PC-9 (cell line): Measurements from ENCODE around the gene PDZRN4. TPM values are rescaled to one million over a fixed set of nuclear protein-coding genes. Genes with fewer than 3 reads are reported as not detected.

Experiments
- BruUV-seq: library from RNA; stranded (reverse); fragments of 400-500 nt; replicated peaks from 2 replicates; lab custom pipeline; 2021; lab: Mats Ljungman, UMichigan
- CTCF ChIA-PET: fragments of 300-600 bp; sonication (Branson Sonifier 250); formaldehyde crosslinking; loops from one replicate; lab custom pipeline; 2022; ENCODE audit warnings: antibody characterized with exemption; lab: Charles Lee
- POLR2A ChIA-PET: fragments of 300-600 bp; sonication (Branson Sonifier 250); formaldehyde crosslinking; loops from one replicate; lab custom pipeline; 2022; ENCODE audit warnings: antibody characterized with exemption; ENCODE audit not compliant: unreplicated experiment; lab: Charles Lee
- DNase-seq, 2 experiments: peaks; one replicate each; pipeline versions ENCODE4 v3.0.0 to v3.0.0-alpha.2; 2015 to 2022; ENCODE audit warnings: mixed read lengths in 1 of 2
- H2AFZ ChIP-seq: fragments of 200-600 bp; sonication (generic); 2 replicates; pipeline ENCODE4 v1.8.1; 2017; ENCODE audit warnings: antibody characterized with exemption
- H3F3A ChIP-seq: fragments of 200-600 bp; sonication (generic); 2 replicates; pipeline ENCODE4 v1.8.1; 2017; ENCODE audit warnings: antibody characterized with exemption, mild to moderate bottlenecking, low read depth; ENCODE audit not compliant: insufficient read depth
- H3K27ac ChIP-seq: fragments of 200-600 bp; sonication (generic); 2 replicates; pipeline ENCODE4 v1.6.1; 2016; ENCODE audit warnings: mixed run types
- H3K27me3 ChIP-seq: fragments of 200-600 bp; sonication (generic); 2 replicates; pipeline ENCODE4 v1.6.1; 2016; ENCODE audit warnings: low read depth, mixed run types; ENCODE audit not compliant: insufficient read depth
- H3K36me3 ChIP-seq: fragments of 200-600 bp; sonication (generic); 2 replicates; pipeline ENCODE4 v1.6.1; 2016; ENCODE audit warnings: low read depth, mixed run types
- H3K4me1 ChIP-seq: fragments of 200-600 bp; sonication (generic); replicated peaks from 2 replicates; pipeline ENCODE4 v1.6.1; 2016; ENCODE audit warnings: mixed run types; ENCODE audit not compliant: insufficient read depth
- H3K4me2 ChIP-seq: fragments of 200-600 bp; sonication (generic); 2 replicates; pipeline ENCODE4 v1.6.1; 2017; ENCODE audit warnings: mixed run types
- H3K4me3 ChIP-seq: fragments of 200-600 bp; sonication (generic); 2 replicates; pipeline ENCODE4 v1.6.1; 2016; ENCODE audit warnings: mixed run types
- H3K79me2 ChIP-seq: fragments of 200-600 bp; sonication (generic); 2 replicates; pipeline ENCODE4 v1.6.1; 2017; ENCODE audit warnings: low read depth, mixed run types
- H3K9me2 ChIP-seq: fragments of 200-600 bp; sonication (generic); 2 replicates; pipeline ENCODE4 v1.8.1; 2017; ENCODE audit warnings: mild to moderate bottlenecking; ENCODE audit not compliant: insufficient read depth
- H3K9me3 ChIP-seq: fragments of 200-600 bp; sonication (generic); 2 replicates; pipeline ENCODE4 v1.8.1; 2016; ENCODE audit warnings: low read depth; ENCODE audit not compliant: insufficient read depth
- H4K20me1 ChIP-seq: fragments of 200-600 bp; sonication (generic); 2 replicates; pipeline ENCODE4 v1.8.1; 2017; ENCODE audit not compliant: insufficient read depth
- EZH2 ChIP-seq: fragments of 200-600 bp; sonication (generic); IDR thresholded peaks from 2 replicates; pipeline ENCODE4 v1.8.0; 2017; ENCODE audit warnings: antibody characterized with exemption, low read depth
- intact Hi-C: fragments of 100-400 bp; cut with micrococcal nuclease; formaldehyde crosslinking; loops from one replicate; pipeline ENCODE4 v1.10.0; 2022; ENCODE audit not compliant: unreplicated experiment
- total RNA-seq: library from RNA; stranded (reverse); gene quantifications from 2 replicates; pipeline ENCODE4 v1.2.3, GENCODE V29; 2021
- TF ChIP-seq, protein P1 (sequence below): fragments of 200-600 bp; sonication (generic); conservative IDR thresholded peaks from 2 replicates; pipeline ENCODE4 v1.6.1; 2017; ENCODE audit warnings: mixed run types, antibody characterized with exemption, mild to moderate bottlenecking, moderate library complexity

Gene PDZRN4
- total RNA-seq, 1 experiment from 2014 or later, result not detected

DNA sequence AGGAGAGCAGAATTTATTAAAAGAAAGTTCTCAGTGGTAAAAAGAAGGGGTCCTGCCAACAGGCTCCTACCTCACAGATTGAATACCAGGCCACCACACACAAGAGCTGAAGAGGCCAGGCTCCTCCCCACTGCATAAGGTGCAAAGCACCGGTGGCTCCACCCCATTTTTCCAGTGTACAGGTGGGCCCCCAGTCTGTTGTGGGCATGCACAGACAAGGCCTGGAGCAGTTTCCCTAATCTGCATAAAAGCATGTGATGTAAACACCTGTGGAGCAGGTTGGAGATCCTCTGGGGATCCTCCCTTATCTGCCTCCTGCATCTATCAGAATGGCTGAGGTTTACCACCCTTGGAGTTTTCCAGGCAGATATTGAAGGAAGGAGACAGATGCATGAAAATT is 45.7 kb upstream of the PDZRN4 start:
- Histone ChIP-seq H3K9me3 (no peaks in the 10 kb centered on the region), H3K4me1 (no peaks in the 10 kb centered on the region), H3K4me3 (no peak overlapping the region), H3K27ac (no peak overlapping the region), H3K79me2 (no peaks in the 10 kb centered on the region), H3K27me3 (no peaks in the 10 kb centered on the region), H4K20me1 (no peaks in the 10 kb centered on the region), H3K9me2 (no peaks in the 10 kb centered on the region), H3F3A (no peaks in the 10 kb centered on the region), H3K36me3 (no peaks in the 10 kb centered on the region), H3K4me2 (no peak overlapping the region), H2AFZ (no peak overlapping the region)
- intact Hi-C loops, result no loop called here
- TF ChIP-seq, protein P1, sequence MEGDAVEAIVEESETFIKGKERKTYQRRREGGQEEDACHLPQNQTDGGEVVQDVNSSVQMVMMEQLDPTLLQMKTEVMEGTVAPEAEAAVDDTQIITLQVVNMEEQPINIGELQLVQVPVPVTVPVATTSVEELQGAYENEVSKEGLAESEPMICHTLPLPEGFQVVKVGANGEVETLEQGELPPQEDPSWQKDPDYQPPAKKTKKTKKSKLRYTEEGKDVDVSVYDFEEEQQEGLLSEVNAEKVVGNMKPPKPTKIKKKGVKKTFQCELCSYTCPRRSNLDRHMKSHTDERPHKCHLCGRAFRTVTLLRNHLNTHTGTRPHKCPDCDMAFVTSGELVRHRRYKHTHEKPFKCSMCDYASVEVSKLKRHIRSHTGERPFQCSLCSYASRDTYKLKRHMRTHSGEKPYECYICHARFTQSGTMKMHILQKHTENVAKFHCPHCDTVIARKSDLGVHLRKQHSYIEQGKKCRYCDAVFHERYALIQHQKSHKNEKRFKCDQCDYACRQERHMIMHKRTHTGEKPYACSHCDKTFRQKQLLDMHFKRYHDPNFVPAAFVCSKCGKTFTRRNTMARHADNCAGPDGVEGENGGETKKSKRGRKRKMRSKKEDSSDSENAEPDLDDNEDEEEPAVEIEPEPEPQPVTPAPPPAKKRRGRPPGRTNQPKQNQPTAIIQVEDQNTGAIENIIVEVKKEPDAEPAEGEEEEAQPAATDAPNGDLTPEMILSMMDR, result no peak
- TF ChIP-seq EZH2, result no peak
- ChIA-PET CTCF (no interaction called here), POLR2A (no interaction called here)
- no TSS peak for BruUV-seq
- no peak for DNase-seq

DNA sequence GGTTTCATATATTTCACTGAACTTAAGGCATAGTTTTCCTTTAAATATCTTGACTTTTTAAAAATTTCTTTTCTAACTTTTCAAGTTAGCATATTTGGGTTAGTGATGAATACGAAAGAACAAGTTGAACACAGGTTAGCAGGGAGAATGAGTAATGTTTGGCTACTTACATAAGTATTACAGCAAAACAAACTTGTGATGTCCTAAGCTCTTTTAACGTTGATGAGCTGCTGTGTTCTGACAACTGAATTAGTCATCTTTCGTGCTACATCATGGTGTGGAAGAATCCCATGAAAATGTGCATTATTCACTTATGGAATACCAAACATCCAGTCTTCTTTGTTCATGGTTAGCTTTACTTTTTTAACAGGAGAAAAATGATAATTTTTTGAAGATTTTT is 36.3 kb upstream of the PDZRN4 start:
- no TSS peak for BruUV-seq
- no peak overlapping the region for H3K4me2 ChIP-seq

DNA sequence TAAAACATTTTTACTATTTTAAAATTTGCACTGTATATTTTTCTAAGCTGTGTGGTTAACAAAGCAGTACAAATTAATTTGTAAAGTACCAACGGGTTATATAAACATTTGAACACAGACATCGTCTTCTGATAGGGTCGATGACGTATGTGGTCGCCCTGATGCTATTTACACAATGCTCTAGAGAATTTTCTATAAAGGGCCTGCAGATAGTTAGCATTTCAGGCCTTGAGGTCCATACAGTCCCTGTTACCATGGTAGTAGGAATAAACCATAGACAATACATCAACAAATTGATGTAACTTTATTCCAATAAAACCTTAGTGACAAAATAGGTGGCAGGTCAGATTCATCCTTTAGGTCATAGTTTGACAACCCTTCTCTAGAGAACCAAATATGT is 25.7 kb upstream of the PDZRN4 start:
- Histone ChIP-seq H3K27ac (no peak overlapping the region), H3K4me3 (no peak overlapping the region), H3K4me2 (no peak overlapping the region), H3K79me2 (no peaks in the 10 kb centered on the region), H3F3A (no peaks in the 10 kb centered on the region), H4K20me1 (no peaks in the 10 kb centered on the region), H3K9me3 (no peaks in the 10 kb centered on the region), H3K36me3 (no peaks in the 10 kb centered on the region), H3K4me1 (no peaks in the 10 kb centered on the region), H3K9me2 (no peaks in the 10 kb centered on the region), H3K27me3 (no peaks in the 10 kb centered on the region), H2AFZ (no peak overlapping the region)
- CTCF ChIA-PET, result no interaction called here
- intact Hi-C loops, result no loop called here
- TF ChIP-seq, protein P1, result no peak
- no peak for TF ChIP-seq EZH2
- DNase-seq, result no peak
- POLR2A ChIA-PET, result no interaction called here
- BruUV-seq, result no TSS peak

More for the DNA sequence above, 36.3 kb upstream of the PDZRN4 start:
- TF ChIP-seq EZH2, result no peak
- TF ChIP-seq, protein P1, result no peak
- no peak overlapping the region for H2AFZ ChIP-seq
- H3F3A ChIP-seq, result no peaks in the 10 kb centered on the region
- ChIA-PET POLR2A (interaction anchor here (0.5 kb wide), 1 partner anchor 904 kb away, joined by 3 read pairs; no protein-coding TSS in a partner anchor), CTCF (interaction anchor here (0.5 kb wide), 1 partner anchor 415 kb away, joined by 3 read pairs; no protein-coding TSS in a partner anchor)
- H3K27me3 ChIP-seq, result no peaks in the 10 kb centered on the region
- no peak overlapping the region for H3K27ac ChIP-seq
- no peaks in the 10 kb centered on the region for H4K20me1 ChIP-seq
- H3K79me2 ChIP-seq, result no peaks in the 10 kb centered on the region
- H3K9me3 ChIP-seq, result no peaks in the 10 kb centered on the region
- H3K4me3 ChIP-seq, result no peak overlapping the region
- no peaks in the 10 kb centered on the region for H3K4me1 ChIP-seq
- intact Hi-C loops, result no loop called here
- no peaks in the 10 kb centered on the region for H3K9me2 ChIP-seq
- no peaks in the 10 kb centered on the region for H3K36me3 ChIP-seq
- peak in 1 of 2 experiments; percentile 40 for DNase-seq
